Esophagus mucosa (tissue), 1 donor: ENCODE results near the gene KCNV2. TPM values are rescaled to one million over a fixed set of nuclear protein-coding genes. Genes with fewer than 3 reads are reported as not detected.
A peak's percentile ranks its signal among the peaks of the same experiment; 100 is the strongest.

Source experiments
- ATAC-seq: fragments of 200-7000 bp; cut with Tn5 transposase; one replicate; pipeline ENCODE4 v1.9.1; 2020
- total RNA-seq: library from RNA; stranded (reverse); gene quantifications from one replicate; pipeline ENCODE4 v1.2.4, GENCODE V29; 2023
- donor health status: DM: yes; HTN: yes; CAD: no.

Gene KCNV2
- total RNA-seq, 1 donor from 2014 or later: not detected

DNA sequence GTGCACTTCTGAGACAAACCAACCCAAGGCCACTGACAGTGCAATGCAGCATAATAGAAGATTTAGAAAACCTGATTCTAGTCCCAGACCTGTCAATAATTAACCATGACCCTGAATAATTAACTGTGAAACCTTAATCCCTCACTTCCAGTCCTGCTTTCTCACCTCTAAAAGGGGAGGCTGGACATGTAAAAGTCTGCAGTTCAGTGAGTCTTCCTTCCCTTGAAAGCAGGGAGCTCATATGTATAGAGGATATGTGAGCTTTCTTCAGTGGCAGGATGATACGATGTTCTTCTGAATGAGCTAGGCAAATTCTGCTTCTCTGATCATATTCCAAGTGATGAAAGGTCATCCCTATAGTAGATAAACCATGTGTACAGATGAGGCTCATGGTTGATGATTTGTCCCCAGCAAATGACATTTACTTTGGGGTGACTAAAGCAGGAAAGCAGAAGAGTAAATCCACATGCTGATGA lies 2.9 kb downstream of the KCNV2 start:
- no peak for ATAC-seq

DNA sequence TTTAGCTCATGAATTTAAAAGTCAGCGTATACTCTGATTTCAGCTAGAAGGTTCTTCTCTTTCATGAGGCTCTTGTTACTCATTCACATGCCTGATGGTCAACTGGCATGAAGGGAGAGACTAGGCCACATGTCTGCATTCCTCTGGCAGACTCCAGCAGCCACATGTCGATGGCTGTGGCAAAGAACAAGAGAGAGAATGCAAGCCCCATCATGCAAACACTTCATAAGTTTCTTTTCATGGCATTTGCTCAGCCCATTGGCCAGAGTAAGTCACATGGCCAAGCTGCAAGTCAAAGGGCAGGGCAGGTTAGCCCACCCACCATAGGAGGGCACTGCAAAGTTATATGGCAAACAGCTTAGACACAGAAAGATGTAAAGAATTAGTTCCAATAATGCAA lies 5.4 kb downstream of the KCNV2 start:
- ATAC-seq: peak; percentile 72

- ATAC-seq: no peak
These were observed 6.2 kb downstream of the KCNV2 start for GRCh38 chr9:2723376-2724065.

- no peak for ATAC-seq
These were observed 7.8 kb downstream of the KCNV2 start for GRCh38 chr9:2725126-2725525.

DNA sequence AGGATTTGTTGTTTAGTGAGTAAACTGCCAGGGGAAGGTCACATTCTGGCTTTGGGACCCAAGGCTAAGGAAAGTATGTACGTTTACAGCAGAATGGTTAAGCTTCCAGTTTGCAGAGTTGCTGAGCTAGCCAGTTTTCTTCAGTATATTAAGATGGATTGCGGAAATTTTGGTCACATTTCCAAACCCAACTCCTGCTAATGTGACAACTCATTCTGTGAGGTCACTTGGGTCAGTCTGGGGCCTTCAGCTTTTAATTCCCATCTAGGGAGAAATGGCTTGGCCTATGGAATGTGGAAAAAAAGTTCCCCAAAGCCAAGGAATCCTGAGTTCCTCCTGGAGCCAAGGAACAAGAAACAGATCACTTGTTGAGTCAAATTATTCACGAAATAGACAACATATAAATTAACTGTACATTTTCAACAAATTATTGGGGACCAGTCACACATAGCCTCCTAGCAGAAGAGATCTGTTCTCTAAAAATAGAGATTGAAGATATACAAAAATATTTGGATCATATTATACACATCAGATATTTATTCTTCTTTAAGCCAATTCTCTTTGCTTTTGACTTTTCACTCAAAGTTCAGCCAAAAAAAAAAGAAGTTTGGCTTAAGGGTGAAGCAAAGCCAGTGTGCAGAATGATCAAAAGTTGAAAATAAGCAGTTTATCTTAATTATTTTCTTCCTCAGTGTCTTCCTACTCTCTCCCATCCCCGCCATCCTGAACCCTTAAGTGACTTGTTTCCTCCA lies 8.8 kb downstream of the KCNV2 start:
- no peak for ATAC-seq

DNA sequence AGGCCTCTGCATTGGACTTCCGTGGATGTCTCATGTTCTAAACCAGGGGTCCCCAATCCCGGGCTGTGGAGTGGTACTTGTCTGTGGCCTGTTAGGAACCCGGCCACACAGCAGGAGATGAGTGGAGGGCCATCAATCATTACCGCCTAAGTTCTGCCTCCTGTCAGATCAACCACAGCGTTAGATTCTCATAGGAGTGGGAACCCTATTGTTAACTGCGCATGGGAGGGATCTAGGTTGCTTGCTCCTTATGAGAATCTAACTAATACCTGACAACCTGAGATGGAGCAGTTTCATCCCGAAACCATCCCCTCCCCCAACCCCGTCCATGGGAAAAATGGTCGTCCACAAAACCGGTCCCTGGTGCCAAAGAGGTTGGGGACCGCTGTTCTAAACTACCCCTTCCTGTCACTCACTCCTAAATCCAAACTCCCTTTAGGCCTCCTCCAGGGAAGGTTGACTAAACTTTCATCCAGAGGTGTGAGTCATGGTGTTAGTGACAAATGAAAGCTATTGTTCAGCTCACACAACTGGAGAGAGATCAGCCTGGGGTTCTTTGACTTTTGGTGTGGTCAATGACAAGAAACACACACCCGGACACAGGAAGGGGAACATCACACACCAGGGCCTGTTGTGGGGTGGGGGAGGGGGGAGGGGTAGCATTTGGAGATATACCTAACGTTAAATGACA lies 9.5 kb downstream of the KCNV2 start:
- ATAC-seq: peak; percentile 70

GRCh38 chr9:2727374-2727773 lies 10.1 kb downstream of the KCNV2 start:
- no peak for ATAC-seq

DNA sequence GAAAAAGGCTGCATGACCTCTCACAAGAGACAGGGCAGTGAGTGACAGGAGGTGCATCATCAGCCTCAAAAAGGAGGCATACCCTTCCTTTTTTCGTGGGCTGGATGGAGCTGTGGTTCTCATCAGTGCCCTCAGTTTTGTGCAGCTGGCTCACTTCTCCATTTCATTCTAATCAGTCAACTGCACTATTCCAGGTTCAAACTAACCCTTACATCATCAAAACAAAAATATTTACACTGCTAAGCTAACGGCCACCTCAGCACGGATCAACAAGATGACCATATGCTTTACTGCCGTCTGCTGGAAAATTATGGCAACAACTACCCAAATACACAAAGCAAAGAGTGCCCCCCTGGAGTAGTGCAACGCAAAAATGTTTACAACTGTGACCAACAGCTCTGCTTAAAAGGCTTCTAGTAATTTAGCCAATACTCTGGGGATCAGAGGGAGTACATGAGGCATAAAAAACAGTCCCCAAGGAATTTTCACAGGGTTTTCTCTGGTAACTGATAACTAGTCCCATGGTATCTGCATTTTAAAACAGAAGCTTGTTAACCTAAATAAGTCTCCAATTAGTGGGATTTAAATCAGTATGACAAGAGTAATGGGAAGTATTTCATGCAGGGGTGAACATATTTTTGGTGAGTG lies 10.8 kb downstream of the KCNV2 start:
- peak; percentile 43 for ATAC-seq

- ATAC-seq: no peak
These were observed 11.7 kb downstream of the KCNV2 start for GRCh38 chr9:2729003-2729402.

DNA sequence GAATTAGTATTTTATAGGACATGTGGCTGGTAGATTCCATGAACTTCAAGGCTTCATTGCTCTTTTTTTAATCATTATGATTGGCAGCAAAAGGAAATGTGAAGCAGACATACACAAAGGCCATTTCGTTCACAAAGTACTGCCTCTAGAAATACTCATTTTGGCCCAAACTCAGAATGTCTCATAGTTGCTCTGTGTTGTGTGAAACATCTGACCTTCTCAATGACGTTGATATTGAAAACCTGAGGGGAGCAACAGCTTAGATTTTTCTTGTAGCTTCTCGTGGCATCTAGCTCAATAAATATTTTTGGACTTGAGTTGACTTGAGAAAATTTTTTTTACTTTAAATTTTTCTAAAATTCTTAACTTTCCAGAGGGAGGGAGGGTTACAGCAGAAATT lies 12.4 kb downstream of the KCNV2 start:
- no peak for ATAC-seq

GRCh38 chr9:2730971-2731370 lies 13.7 kb downstream of the KCNV2 start:
- no peak for ATAC-seq

GRCh38 chr9:2732492-2732891 lies 15.2 kb downstream of the KCNV2 start:
- no peak for ATAC-seq

GRCh38 chr9:2740616-2741015 lies 23.3 kb downstream of the KCNV2 start:
- no peak for ATAC-seq

DNA sequence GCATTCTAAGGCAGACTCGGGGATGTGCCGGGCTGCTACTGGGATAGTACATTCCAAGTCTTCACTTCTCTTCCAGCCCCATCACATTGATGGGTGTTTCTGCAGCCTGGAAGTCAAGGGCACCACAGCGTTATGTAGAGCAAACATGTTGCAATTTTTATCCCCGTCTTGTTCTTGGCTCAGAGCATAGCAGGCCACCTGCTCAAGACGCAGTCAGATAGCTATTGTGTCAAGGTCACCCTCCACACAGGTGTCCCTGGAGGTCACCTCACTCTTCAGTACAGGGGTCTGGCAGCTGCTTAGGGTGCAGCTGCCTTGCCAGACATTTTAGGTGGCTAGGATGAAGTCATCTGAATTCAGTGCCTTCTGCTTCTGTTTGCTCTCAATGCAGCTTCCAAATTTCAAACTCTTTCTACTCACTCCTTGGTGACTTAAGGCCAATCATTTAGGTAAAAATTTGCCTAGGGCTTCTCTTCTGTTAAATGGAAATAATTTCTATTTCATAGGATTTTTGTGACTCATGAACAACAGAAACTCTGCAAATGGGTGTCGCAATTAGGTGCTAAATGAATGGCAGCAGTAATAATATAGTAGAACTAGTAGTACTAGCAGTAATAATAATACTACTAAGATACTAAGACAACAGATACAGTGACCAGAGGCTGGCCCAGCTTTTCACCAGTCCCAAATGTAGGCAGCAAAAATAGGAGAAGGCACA lies 24.3 kb downstream of the KCNV2 start:
- no peak for ATAC-seq

- ATAC-seq: no peak
These were observed 24.9 kb downstream of the KCNV2 start for GRCh38 chr9:2742214-2742613.

GRCh38 chr9:2743937-2744529 lies 26.7 kb downstream of the KCNV2 start:
- no peak for ATAC-seq

GRCh38 chr9:2745560-2746380 lies 28.5 kb downstream of the KCNV2 start:
- no peak for ATAC-seq

- no peak for ATAC-seq
These were observed 32.2 kb downstream of the KCNV2 start for GRCh38 chr9:2749485-2749884.

DNA sequence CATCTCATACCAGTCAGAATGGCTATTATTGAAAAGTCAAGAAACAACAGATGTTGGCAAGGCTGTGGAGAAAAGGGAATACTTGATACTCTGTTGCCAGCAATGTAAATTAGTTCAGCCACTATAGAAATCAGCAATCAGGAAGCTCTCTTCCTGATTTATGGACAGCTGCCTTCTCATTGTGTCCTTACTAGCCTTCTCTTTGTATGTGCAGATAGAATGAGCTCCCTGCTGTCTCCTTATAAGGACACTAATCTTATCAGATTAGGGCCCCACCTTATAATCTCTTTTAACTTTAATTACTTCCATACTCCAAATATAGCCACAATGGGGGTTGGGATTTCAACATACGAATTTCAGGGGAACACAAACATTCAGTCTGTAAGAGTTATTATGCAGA lies 38.0 kb downstream of the KCNV2 start:
- ATAC-seq: no peak

GRCh38 chr9:2758162-2758897 lies 41.0 kb downstream of the KCNV2 start:
- ATAC-seq: peak; percentile 50
